DMS53 treated with DMSO at 0.1 percent for 48 hours (cell line): ENCODE results near the gene SMPD3.

Source experiments
- DNase-seq: peaks from one replicate; lab custom pipeline; 2025; ENCODE audit not compliant: unreplicated experiment; lab: John Stamatoyannopoulos, UW

SMPD3 gene

GRCh38 chr16:68359398-68360191 is 88.7 kb downstream of the SMPD3 start:
- DNase-seq = no peak

GRCh38 chr16:68358951-68359350 is 89.4 kb downstream of the SMPD3 start:
- DNase-seq = no peak

GRCh38 chr16:68357923-68358322 is 90.4 kb downstream of the SMPD3 start:
- DNase-seq = no peak

GRCh38 chr16:68357521-68357922 is 90.8 kb downstream of the SMPD3 start:
- DNase-seq = no peak

- DNase-seq = no peak
Measured at GRCh38 chr16:68356919-68357286, 91.4 kb downstream of the SMPD3 start.

GRCh38 chr16:68356249-68356918 is 91.9 kb downstream of the SMPD3 start:
- DNase-seq = no peak

GRCh38 chr16:68355447-68356248 is 92.7 kb downstream of the SMPD3 start:
- DNase-seq = no peak

- no peak for DNase-seq
Measured at GRCh38 chr16:68354816-68355215, 93.5 kb downstream of the SMPD3 start.

- DNase-seq = no peak
Measured at GRCh38 chr16:68353366-68353765, 94.9 kb downstream of the SMPD3 start.

- peak; percentile 63 for DNase-seq
Measured at GRCh38 chr16:68351991-68352431, 96.3 kb downstream of the SMPD3 start.

GRCh38 chr16:68351463-68351862 is 96.8 kb downstream of the SMPD3 start:
- DNase-seq = no peak

- no peak for DNase-seq
Measured at GRCh38 chr16:68350813-68351350, 97.4 kb downstream of the SMPD3 start.

- no peak for DNase-seq
Measured at GRCh38 chr16:68349838-68350410, 98.4 kb downstream of the SMPD3 start.

- DNase-seq = no peak
Measured at GRCh38 chr16:68348639-68349445, 99.5 kb downstream of the SMPD3 start.

- no peak for DNase-seq
Measured at GRCh38 chr16:68347605-68348004, 100.7 kb downstream of the SMPD3 start.

- no peak for DNase-seq
Measured at GRCh38 chr16:68346892-68347480, 101.3 kb downstream of the SMPD3 start.

- DNase-seq = no peak
Measured at GRCh38 chr16:68345958-68346635, 102.2 kb downstream of the SMPD3 start.

- DNase-seq = no peak
Measured at GRCh38 chr16:68345351-68345810, 102.9 kb downstream of the SMPD3 start.

- no peak for DNase-seq
Measured at GRCh38 chr16:68344252-68344651, 104.1 kb downstream of the SMPD3 start.
